ENCODE data around the gene OR9A2. TPM values are rescaled to one million over a fixed set of nuclear protein-coding genes. Genes with fewer than 3 reads are reported as not detected.

OR9A2 gene
- total and polyA plus RNA-seq, 10 of the 15 experiments (the other 5 are each of a cell fraction or from before 2014, with no cell fraction given) = not detected

- Histone ChIP-seq H3K4me1 (ENCODE audit: control insufficient read depth, insufficient read depth, low read length) (no peaks in the 10 kb centered on the region), H3K27ac (ENCODE audit: control insufficient read depth, insufficient read depth) (no peak overlapping the region), H3K9me3 (replicated peaks; ENCODE audit: control insufficient read depth, insufficient read depth, low read length) (no peaks in the 10 kb centered on the region), H3K4me3 (no peak overlapping the region), H3K79me2 (ENCODE audit: control insufficient read depth, insufficient read depth, low read length) (no peaks in the 10 kb centered on the region), H4K20me1 (ENCODE audit: control insufficient read depth, insufficient read depth) (no peaks in the 10 kb centered on the region), H2AFZ (ENCODE audit: control insufficient read depth, low read depth, low read length) (no peak overlapping the region), H3K27me3 (replicated peaks in 1 of 2; ENCODE audit: control insufficient read depth in 2 of 2, insufficient read depth in 2 of 2, low read length in 1 of 2) (no peaks in the 10 kb centered on the region), H3K4me2 (ENCODE audit: control insufficient read depth, insufficient read depth) (no peak overlapping the region), H3K9ac (ENCODE audit: control insufficient read depth, insufficient read depth, low read length) (no peak overlapping the region), H3K36me3 (ENCODE audit: control insufficient read depth in 2 of 2, insufficient read depth in 2 of 2, low read length in 1 of 2) (no peaks in the 10 kb centered on the region)
- in situ Hi-C loops (cut with MboI) (no loop called here), intact Hi-C loops (cut with micrococcal nuclease; ENCODE audit: unreplicated experiment) (no loop called here)
- FAIRE-seq = no peak
- TF ChIP-seq USF1 (IDR thresholded peaks at IDR 0.05; ENCODE audit: borderline replicate concordance, extremely low read length, insufficient read depth, low read depth, low read length) = no peak
- no peak for TF ChIP-seq ZBTB40 (IDR thresholded peaks at IDR 0.05; ENCODE audit: borderline replicate concordance)
- TF ChIP-seq NFIC (IDR thresholded peaks at IDR 0.05; ENCODE audit: low read depth, low read length) = no peak
- TF ChIP-seq CTCF (IDR thresholded peaks at IDR 0.05 in 2 of 3, conservative IDR thresholded peaks at IDR 0.05 in 1 of 3; ENCODE audit: control insufficient read depth in 2 of 3, extremely low read depth in 1 of 3, insufficient read depth in 1 of 3, low read depth in 3 of 3, low read length in 3 of 3) = no peak
- TF ChIP-seq PML (IDR thresholded peaks at IDR 0.05; ENCODE audit: low read length) = no peak
- no TSS peak for BruUV-seq (replicated peaks)
- no peak for ATAC-seq
- ChIA-PET POLR2A (no interaction called here), SMC1A (ENCODE audit: uncharacterized antibody, unreplicated experiment) (no interaction called here), RAD21 (ENCODE audit: unreplicated experiment) (no interaction called here), CTCF (no interaction called here)
- DNase-seq (ENCODE audit: low read depth, low spot score) = no peak
- 35% methylated on average over 3 of the region's 3 CpGs for WGBS (ENCODE audit: insufficient coverage, insufficient replicate concordance, low lambda C conversion rate, missing lambda C conversion rate)
Measured at GRCh38 chr7:143063741-143064140, 36.8 kb upstream of the OR9A2 start.
